ENCODE results near the gene ZMYND15. TPM values are rescaled to one million over a fixed set of nuclear protein-coding genes. Genes with fewer than 3 reads are reported as not detected.

ZMYND15 gene
- total RNA-seq, 6 donors from 2014 or later: 3.5 to 22.8 (median 11.9) TPM

DNA sequence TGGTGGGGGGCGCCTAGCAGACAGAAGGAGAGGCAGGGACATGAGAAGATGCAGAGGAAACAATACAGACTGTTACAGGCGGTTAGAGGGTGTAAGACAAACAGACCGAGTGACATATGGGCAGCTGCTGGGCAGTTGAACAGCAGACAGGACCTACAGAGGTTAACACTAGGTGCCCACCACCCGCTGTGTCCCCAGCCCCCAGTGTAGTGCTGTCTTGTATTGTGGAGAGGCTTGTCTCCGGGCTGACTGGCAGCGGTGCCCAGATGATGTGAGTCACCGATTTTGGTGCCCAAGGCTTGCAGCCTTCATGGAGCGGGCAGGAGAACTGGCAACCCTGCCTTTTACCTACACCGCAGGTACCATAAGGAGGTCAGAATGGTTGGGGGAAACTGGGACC lies 2.5 kb downstream of the ZMYND15 start:
- 91 to 97% methylated on average over 9 of the region's 9 CpGs for WGBS, 2 donors
- Histone ChIP-seq H3K4me1 (peaks cover 9 to 31% (median 18%) of the 10 kb centered on the region in 4 donors), H3K27me3 (no peaks in the 10 kb centered on the region), H3K4me3 (no peak overlapping the region), H3K27ac (no peak overlapping the region), H3K36me3 (no peaks in the 10 kb centered on the region), H3K9me3 (no peaks in the 10 kb centered on the region)
- TF ChIP-seq, protein P1, sequence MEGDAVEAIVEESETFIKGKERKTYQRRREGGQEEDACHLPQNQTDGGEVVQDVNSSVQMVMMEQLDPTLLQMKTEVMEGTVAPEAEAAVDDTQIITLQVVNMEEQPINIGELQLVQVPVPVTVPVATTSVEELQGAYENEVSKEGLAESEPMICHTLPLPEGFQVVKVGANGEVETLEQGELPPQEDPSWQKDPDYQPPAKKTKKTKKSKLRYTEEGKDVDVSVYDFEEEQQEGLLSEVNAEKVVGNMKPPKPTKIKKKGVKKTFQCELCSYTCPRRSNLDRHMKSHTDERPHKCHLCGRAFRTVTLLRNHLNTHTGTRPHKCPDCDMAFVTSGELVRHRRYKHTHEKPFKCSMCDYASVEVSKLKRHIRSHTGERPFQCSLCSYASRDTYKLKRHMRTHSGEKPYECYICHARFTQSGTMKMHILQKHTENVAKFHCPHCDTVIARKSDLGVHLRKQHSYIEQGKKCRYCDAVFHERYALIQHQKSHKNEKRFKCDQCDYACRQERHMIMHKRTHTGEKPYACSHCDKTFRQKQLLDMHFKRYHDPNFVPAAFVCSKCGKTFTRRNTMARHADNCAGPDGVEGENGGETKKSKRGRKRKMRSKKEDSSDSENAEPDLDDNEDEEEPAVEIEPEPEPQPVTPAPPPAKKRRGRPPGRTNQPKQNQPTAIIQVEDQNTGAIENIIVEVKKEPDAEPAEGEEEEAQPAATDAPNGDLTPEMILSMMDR (IDR thresholded peaks at IDR 0.05): no peak
- no peak for TF ChIP-seq EP300 (IDR thresholded peaks at IDR 0.05)
- TF ChIP-seq POLR2A (IDR thresholded peaks at IDR 0.05): no peak
- no peak for TF ChIP-seq POLR2AphosphoS5 (IDR thresholded peaks at IDR 0.05)
- ATAC-seq (ENCODE audit: low FRiP score in 2 of 2) (no peak), DNase-seq (no peak)

DNA sequence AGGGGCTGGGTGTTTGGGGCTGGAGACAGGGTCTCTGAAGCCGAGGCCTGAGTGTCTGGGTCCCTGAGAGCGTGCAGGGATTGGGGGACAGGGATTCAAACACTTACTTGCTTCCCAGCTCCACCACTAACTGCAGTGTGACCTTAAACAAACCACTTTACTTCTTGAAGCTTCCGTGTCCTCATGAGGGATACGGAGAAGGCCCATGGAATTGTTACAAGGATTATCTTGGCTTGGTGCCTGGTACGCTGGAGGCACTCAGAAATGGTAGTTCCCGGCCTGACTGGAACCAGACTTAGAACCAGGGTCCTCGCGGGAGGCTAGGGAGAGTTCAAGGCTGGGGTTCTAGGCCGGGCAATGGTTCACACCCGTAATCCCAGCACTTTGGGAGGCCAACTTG lies 3.0 kb downstream of the ZMYND15 start:
- Histone ChIP-seq H3K9me3 (no peaks in the 10 kb centered on the region), H3K27me3 (no peaks in the 10 kb centered on the region), H3K4me3 (no peak overlapping the region), H3K4me1 (peaks cover 9 to 32% (median 17%) of the 10 kb centered on the region in 4 donors), H3K27ac (no peak overlapping the region), H3K36me3 (no peaks in the 10 kb centered on the region)
- DNase-seq (no peak), ATAC-seq (ENCODE audit: low FRiP score in 2 of 2) (no peak)
- TF ChIP-seq POLR2A (IDR thresholded peaks at IDR 0.05): no peak
- no peak for TF ChIP-seq EP300 (IDR thresholded peaks at IDR 0.05)
- TF ChIP-seq POLR2AphosphoS5 (IDR thresholded peaks at IDR 0.05): no peak
- TF ChIP-seq, protein P1 (IDR thresholded peaks at IDR 0.05): no peak
- 75 to 76% methylated on average over 4 to 9 of the region's 10 CpGs for WGBS, 2 donors

DNA sequence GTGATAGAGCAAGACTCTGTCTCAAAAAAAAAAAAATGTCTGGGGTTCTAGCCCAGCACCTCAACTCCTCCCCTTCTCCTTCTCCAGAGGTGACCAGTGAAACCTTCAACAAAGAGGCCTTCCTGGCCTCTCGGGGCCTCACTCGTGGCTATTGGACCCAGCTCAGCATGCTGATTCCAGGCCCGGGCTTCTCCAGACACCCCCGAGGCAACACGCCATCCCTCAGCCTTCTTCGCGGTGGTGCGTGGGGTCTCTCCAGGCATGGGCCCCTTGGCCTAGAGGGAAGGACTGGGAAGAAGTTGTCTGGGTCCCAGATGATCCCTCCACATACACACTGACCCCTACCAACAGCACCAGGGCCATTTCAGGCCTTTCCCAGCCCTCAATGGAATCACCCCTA lies 3.6 kb downstream of the ZMYND15 start:
- no peak overlapping the region for H3K4me3 ChIP-seq
- ATAC-seq (ENCODE audit: low FRiP score in 2 of 2): no peak
- DNase-seq: no peak
- peaks cover 11 to 32% (median 18%) of the 10 kb centered on the region in 4 donors for H3K4me1 ChIP-seq
- TF ChIP-seq POLR2A (IDR thresholded peaks at IDR 0.05) (no peak), POLR2AphosphoS5 (IDR thresholded peaks at IDR 0.05) (no peak), EP300 (IDR thresholded peaks at IDR 0.05) (no peak)
- TF ChIP-seq, protein P1 (IDR thresholded peaks at IDR 0.05): no peak
- no peak overlapping the region for H3K27ac ChIP-seq
- WGBS, 2 donors: 95 to 99% methylated on average over 8 of the region's 8 CpGs
- no peaks in the 10 kb centered on the region for H3K9me3 ChIP-seq
- no peaks in the 10 kb centered on the region for H3K36me3 ChIP-seq
- H3K27me3 ChIP-seq: no peaks in the 10 kb centered on the region

DNA sequence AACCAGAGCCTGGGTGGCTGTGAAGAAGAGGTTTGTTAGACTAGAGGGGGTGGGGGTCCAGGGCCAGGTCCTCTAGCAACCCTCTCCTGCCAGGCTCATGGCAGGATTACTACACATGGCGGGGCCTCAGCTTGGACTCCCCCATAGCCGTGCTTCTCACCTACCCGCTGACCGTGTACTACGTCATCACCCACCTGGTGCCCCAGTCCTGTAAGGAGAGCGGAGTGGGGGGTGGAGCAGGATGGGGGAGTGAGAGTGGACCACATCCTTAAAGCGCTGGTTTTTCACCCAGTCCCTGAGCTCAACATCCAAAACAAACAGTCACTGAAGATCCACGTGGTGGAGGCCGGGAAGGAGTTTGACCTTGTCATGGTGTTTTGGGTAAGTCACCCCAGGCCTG lies 4.3 kb downstream of the ZMYND15 start:
- TF ChIP-seq, protein P1 (IDR thresholded peaks at IDR 0.05): no peak
- TF ChIP-seq POLR2A (IDR thresholded peaks at IDR 0.05): no peak
- no peak for TF ChIP-seq EP300 (IDR thresholded peaks at IDR 0.05)
- TF ChIP-seq POLR2AphosphoS5 (IDR thresholded peaks at IDR 0.05): no peak

More for the DNA sequence above, 4.3 kb downstream of the ZMYND15 start:
- 90 to 95% methylated on average over 9 of the region's 9 CpGs for WGBS, 2 donors
- Histone ChIP-seq H3K27ac (no peak overlapping the region), H3K27me3 (no peaks in the 10 kb centered on the region), H3K36me3 (no peaks in the 10 kb centered on the region), H3K4me1 (peaks cover 8 to 30% (median 17%) of the 10 kb centered on the region in 4 donors), H3K9me3 (no peaks in the 10 kb centered on the region), H3K4me3 (no peak overlapping the region)
- DNase-seq (no peak), ATAC-seq (ENCODE audit: low FRiP score in 2 of 2) (no peak)
